HepG2 (cell line): Measurements from ENCODE around the gene COL2A1. TPM values are rescaled to one million over a fixed set of nuclear protein-coding genes. Genes with fewer than 3 reads are reported as not detected.

Experiments used
- ATAC-seq: fragments of 200-7000 bp; cut with Tn5 transposase; 3 replicates; pipeline ENCODE4 v1.9.1; 2020; ENCODE audit warnings: mild to moderate bottlenecking, moderate library complexity
- BruUV-seq: library from RNA; stranded (reverse); fragments of 400-500 nt; replicated peaks from 2 replicates; lab custom pipeline; 2021; lab: Mats Ljungman, UMichigan
- CTCF ChIA-PET: fragments of 300-600 bp; formaldehyde crosslinking; extraction: SDS; loops from one replicate; lab custom pipeline; 2021; ENCODE audit warnings: low total read pairs, inconsistent platforms, low intra/inter-chr PET ratio; lab: Yijun Ruan, JAX
- POLR2A ChIA-PET: fragments of 350-600 bp; sonication (Branson Sonifier 250); formaldehyde crosslinking; loops from one replicate; lab custom pipeline; 2020; ENCODE audit warnings: antibody characterized with exemption, inconsistent platforms; lab: Yijun Ruan, JAX
- DNase-seq: peaks from one replicate; pipeline ENCODE4 v3.0.0-alpha.2; 2015; ENCODE audit warnings: low spot score
- FAIRE-seq: peaks from 3 replicates; lab custom pipeline; 2011; peaks lifted over from hg19 to GRCh38; lab: Jason Lieb, UNC
- H2AFZ ChIP-seq: one replicate; pipeline ENCODE4 v1.6.1; 2011; ENCODE audit warnings: low read length, inconsistent platforms
- H3K27ac ChIP-seq: fragments of 300-600 bp; 3 replicates; pipeline ENCODE4 v1.8.0; 2011; ENCODE audit warnings: mixed run types, mild to moderate bottlenecking, mixed read lengths, low read length, inconsistent platforms; ENCODE audit not compliant: insufficient read depth; ENCODE audit errors: extremely low read length
- H3K27me3 ChIP-seq, 2 experiments: fragments of 200-600 bp in 1 of 2; 2 replicates in 1 of 2; 3 replicates in 1 of 2; pipeline versions ENCODE4 v1.6.0 to v1.8.0; 2011; ENCODE audit warnings: low read length in 2 of 2, mild to moderate bottlenecking in 2 of 2, moderate library complexity in 2 of 2, inconsistent platforms in 1 of 2; ENCODE audit not compliant: insufficient read depth in 2 of 2, control insufficient read depth in 1 of 2
- H3K36me3 ChIP-seq, 2 experiments: fragments of 200-600 bp in 1 of 2; replicated peaks in 1 of 2; 2 replicates in 1 of 2; 3 replicates in 1 of 2; pipeline versions ENCODE4 v1.5.1 to v1.8.0; 2011; ENCODE audit warnings: low read length in 2 of 2, inconsistent platforms in 1 of 2; ENCODE audit not compliant: insufficient read depth in 2 of 2, control insufficient read depth in 1 of 2
- H3K4me1 ChIP-seq: 2 replicates; pipeline ENCODE4 v1.5.1; 2012; ENCODE audit warnings: low read length, inconsistent platforms; ENCODE audit not compliant: insufficient read depth
- H3K4me2 ChIP-seq: 2 replicates; pipeline ENCODE4 v1.6.0; 2011; ENCODE audit warnings: low read depth, low read length, inconsistent platforms
- H3K4me3 ChIP-seq, 3 experiments: fragments of 200-600 bp in 1 of 3; sonication (generic), shearing (Covaris generic) in 1 of 3; replicated peaks in 1 of 3; 2 replicates each; pipeline ENCODE4 v1.5.1; 2011 to 2016; ENCODE audit warnings: low read length in 3 of 3, inconsistent platforms in 2 of 3, low read depth in 2 of 3, mild to moderate bottlenecking in 2 of 3, control low read depth in 1 of 3, mixed read lengths in 1 of 3; ENCODE audit not compliant: insufficient read depth in 1 of 3
- H3K79me2 ChIP-seq: one replicate; pipeline ENCODE4 v1.6.1; 2011; ENCODE audit warnings: low read length, inconsistent platforms; ENCODE audit not compliant: insufficient read depth
- H3K9ac ChIP-seq: 2 replicates; pipeline ENCODE4 v1.6.0; 2011; ENCODE audit warnings: mild to moderate bottlenecking, low read depth, low read length, inconsistent platforms; ENCODE audit not compliant: insufficient read depth
- H3K9me3 ChIP-seq: 2 replicates; pipeline ENCODE4 v1.5.1; 2012; ENCODE audit warnings: mild to moderate bottlenecking, low read length
- H4K20me1 ChIP-seq: 2 replicates; pipeline ENCODE4 v1.6.0; 2011; ENCODE audit warnings: inconsistent platforms, mild to moderate bottlenecking, low read length, moderate library complexity; ENCODE audit not compliant: insufficient read depth
- ATF3 ChIP-seq: sonication (generic); formaldehyde crosslinking; IDR thresholded peaks from 2 replicates; pipeline ENCODE4 v1.4.0; 2020; ENCODE audit warnings: missing genetic modification reagents
- DR1 ChIP-seq: sonication (generic); formaldehyde crosslinking; IDR thresholded peaks from 2 replicates; pipeline ENCODE4 v1.8.0; 2021; ENCODE audit warnings: mild to moderate bottlenecking, missing genetic modification reagents, inconsistent platforms
- KDM6A ChIP-seq: IDR thresholded peaks from 2 replicates; pipeline ENCODE4 v1.6.1; 2016; ENCODE audit warnings: low read depth
- MLX ChIP-seq: IDR thresholded peaks from 2 replicates; pipeline ENCODE4 v1.6.1; 2016
- RARG ChIP-seq: sonication (generic); formaldehyde crosslinking; IDR thresholded peaks from 2 replicates; pipeline ENCODE4 v1.4.0; 2020; ENCODE audit warnings: low read depth, mild to moderate bottlenecking, missing genetic modification reagents
- TFDP1 ChIP-seq: IDR thresholded peaks from 2 replicates; pipeline ENCODE4 v1.6.1; 2016; ENCODE audit warnings: missing compliant biosample characterization, missing genetic modification reagents, borderline replicate concordance
- WGBS: methylation state at CpG from one replicate; pipeline ENCODE4 v1.1.6; 2017; ENCODE audit warnings: low lambda C conversion rate; 5-methylcytosine and 5-hydroxymethylcytosine counted together
- in situ Hi-C: cut with HindIII; loops from 2 replicates; pipeline ENCODE4 v1.10.0; 2017; ENCODE audit warnings: low pct_unique_long_range_greater_than_20kb; ENCODE audit not compliant: extremely low pct_ligation_motif_present
- intact Hi-C: fragments of 100-400 bp; cut with micrococcal nuclease; formaldehyde crosslinking; loops from one replicate; pipeline ENCODE4 v1.10.0; 2022; ENCODE audit not compliant: unreplicated experiment
- polyA plus RNA-seq, 8 experiments: library from polyadenylated mRNA; depleted of rRNA in 3 of 8; stranded (reverse) in 7 of 8; unstranded in 1 of 8; fragments of >200 nt; fragmentation: Illumina TruSeq in 4 of 8; extraction: Trizol in 4 of 8; gene quantifications; 2 replicates each; pipeline versions ENCODE4 v1.2.1 to v1.2.3, GENCODE V29; 2011 to 2016; ENCODE audit warnings: low read depth in 4 of 8, missing spikeins in 1 of 8, mixed read lengths in 1 of 8; ENCODE audit not compliant: insufficient read depth in 1 of 8
- total RNA-seq, 5 experiments: library from RNA; depleted of rRNA; stranded (reverse); fragments of >200 nt; fragmentation: Illumina TruSeq; extraction: Trizol; gene quantifications; 2 replicates each; pipeline ENCODE4 v1.2.3, GENCODE V29; 2016; ENCODE audit warnings: low read depth in 1 of 5

The COL2A1 gene
- total and polyA plus RNA-seq, 2 of the 13 experiments (the other 11 are each of a cell fraction or from before 2014, with no cell fraction given), result 7.4 to 38.3 TPM

GRCh38 chr12:47989023-47989417 is 15.3 kb downstream of the COL2A1 start:
- H2AFZ ChIP-seq, result no peak overlapping the region
- DNase-seq (no peak), ATAC-seq (no peak), FAIRE-seq (no peak)
- no peaks in the 10 kb centered on the region; a peak in 1 of 5 replicates for H3K27me3 ChIP-seq
- no peak overlapping the region for H3K4me3 ChIP-seq
- H3K9ac ChIP-seq, result no peak overlapping the region
- H3K4me2 ChIP-seq, result no peak overlapping the region
- POLR2A ChIA-PET, result no interaction called here
- WGBS, result 45% methylated on average over 3 of the region's 8 CpGs
- TF ChIP-seq ATF3 (CRISPR knock-in tag) (no peak), KDM6A (CRISPR knock-in tag) (no peak), TFDP1 (CRISPR knock-in tag) (no peak), MLX (CRISPR knock-in tag) (no peak), RARG (CRISPR knock-in tag) (no peak), DR1 (CRISPR knock-in tag) (no peak)
- H3K36me3 ChIP-seq, result no peaks in the 10 kb centered on the region; a peak in 1 of 5 replicates
- H3K79me2 ChIP-seq, result no peaks in the 10 kb centered on the region
- no peak overlapping the region for H3K27ac ChIP-seq
- H4K20me1 ChIP-seq, result no peaks in the 10 kb centered on the region
- CTCF ChIA-PET, result no interaction called here
- no peaks in the 10 kb centered on the region for H3K9me3 ChIP-seq
- intact Hi-C loops, result no loop called here
- H3K4me1 ChIP-seq, result no peaks in the 10 kb centered on the region
- in situ Hi-C loops, result no loop called here
- BruUV-seq, result no TSS peak
